Lung (tissue), 13 donors: ENCODE results near the gene PDIA3. TPM values are rescaled to one million over a fixed set of nuclear protein-coding genes. Genes with fewer than 3 reads are reported as not detected.
"Not testable (repeated sequence)": the region's sequence is repeated elsewhere in the genome, so short reads cannot be mapped to it uniquely, and the experiment has no call there.

Experiments used
- ATAC-seq: fragments of 200-7000 bp; cut with Tn5 transposase; one replicate; pipeline ENCODE4 v1.9.1; 2020; ENCODE audit warnings: moderate number of reproducible peaks; ENCODE audit not compliant: insufficient read depth, low FRiP score
- DNase-seq, 3 donors: peaks; one replicate each; pipeline ENCODE4 v3.0.0-alpha.2; 2013 to 2017
- H3K27ac ChIP-seq, 2 donors: one replicate each; pipeline ENCODE4 v1.5.1; 2013; ENCODE audit warnings: mild to moderate bottlenecking in 2 of 2, moderate library complexity in 2 of 2, control low read depth in 1 of 2, inconsistent platforms in 1 of 2, low read depth in 1 of 2, low read length in 1 of 2
- H3K27me3 ChIP-seq, 3 donors: one replicate each; pipeline ENCODE4 v1.5.1; 2013; ENCODE audit warnings: low read length in 2 of 3; ENCODE audit not compliant: control insufficient read depth in 3 of 3, insufficient read depth in 3 of 3
- H3K36me3 ChIP-seq, 4 donors: one replicate each; pipeline ENCODE4 v1.5.1; 2013; ENCODE audit warnings: low read length in 4 of 4, mild to moderate bottlenecking in 1 of 4, moderate library complexity in 1 of 4; ENCODE audit not compliant: control insufficient read depth in 4 of 4, insufficient read depth in 4 of 4
- H3K4me1 ChIP-seq, 5 donors: one replicate each; pipeline ENCODE4 v1.5.1; 2013; ENCODE audit warnings: low read length in 5 of 5, mild to moderate bottlenecking in 2 of 5, moderate library complexity in 1 of 5; ENCODE audit not compliant: control insufficient read depth in 5 of 5, insufficient read depth in 5 of 5
- H3K4me3 ChIP-seq: one replicate; pipeline ENCODE4 v1.5.1; 2013; ENCODE audit warnings: mild to moderate bottlenecking, control low read depth, moderate library complexity
- H3K9ac ChIP-seq, 2 donors: one replicate each; pipeline ENCODE4 v1.5.1; 2013; ENCODE audit warnings: low read length in 2 of 2, control low read depth in 1 of 2; ENCODE audit not compliant: insufficient read depth in 1 of 2
- H3K9me3 ChIP-seq, 4 donors: one replicate each; pipeline ENCODE4 v1.5.1; 2013; ENCODE audit warnings: low read length in 3 of 4, mild to moderate bottlenecking in 1 of 4, moderate library complexity in 1 of 4; ENCODE audit not compliant: control insufficient read depth in 4 of 4, insufficient read depth in 3 of 4
- CTCF ChIP-seq: IDR thresholded peaks from 2 replicates; pipeline ENCODE4 v1.5.1; 2012; ENCODE audit warnings: mild to moderate bottlenecking; ENCODE audit errors: control extremely low read depth, extremely low read depth
- WGBS, 2 donors: extraction: QIAGEN DNeasy Blood & Tissue Kit; methylation state at CpG; one replicate each; pipeline ENCODE4 v1.1.7; 2013; 5-methylcytosine and 5-hydroxymethylcytosine counted together
- polyA plus RNA-seq, 2 donors: library from polyadenylated mRNA; stranded (reverse); fragments of 200-250 nt; gene quantifications; one replicate each; pipeline ENCODE4 v1.2.1, GENCODE V29; 2013
- small RNA-seq: library from RNA; depleted of rRNA; stranded (forward); fragments of <200 nt; gene quantifications from one replicate; pipeline ENCODE3, GENCODE V24; 2014; ENCODE audit warnings: low replicate concordance
- total RNA-seq, 2 donors: library from RNA; depleted of rRNA in 1 of 2; stranded (reverse); fragments of >200 nt in 1 of 2; gene quantifications; one replicate each; pipeline ENCODE4 v1.2.1, GENCODE V29; 2014 to 2021
- donor health status: control.
- donor health status: control.
- donor health status: Bipolar disorder and iron deficiency.
- donor health status: healthy.
- donor health status: DM: yes; HTN: yes; CAD: no.

PDIA3 gene
- total and polyA plus RNA-seq, 4 donors = 235 to 580 (median 385) TPM

GRCh38 chr15:43808960-43809678 is 62.9 kb downstream of the PDIA3 start:
- Histone ChIP-seq H3K4me3 (no peak overlapping the region), H3K27me3 (no peaks in the 10 kb centered on the region), H3K4me1 (no peaks in the 10 kb centered on the region), H3K36me3 (peaks cover 44 to 61% (median 49%) of the 10 kb centered on the region in 4 donors), H3K27ac (no peak overlapping the region), H3K9ac (no peak overlapping the region), H3K9me3 (no peaks in the 10 kb centered on the region)
- WGBS, 2 donors = 78 to 90% methylated on average over 6 of the region's 6 CpGs
- DNase-seq = no peak
- no peak for TF ChIP-seq CTCF
- ATAC-seq = no peak

GRCh38 chr15:43815064-43815463 is 68.8 kb downstream of the PDIA3 start:
- not testable (repeated sequence) for DNase-seq, ATAC-seq, H3K27ac ChIP-seq, H3K27me3 ChIP-seq, H3K4me1 ChIP-seq, H3K9me3 ChIP-seq, H3K4me3 ChIP-seq, H3K9ac ChIP-seq
- peaks cover 26 to 45% (median 32%) of the 10 kb centered on the region in 4 donors for H3K36me3 ChIP-seq
- 95 to 98% methylated on average over 5 of the region's 5 CpGs for WGBS, 2 donors

GRCh38 chr15:43821505-43821904 is 75.3 kb downstream of the PDIA3 start:
- Histone ChIP-seq H3K4me3 (no peak overlapping the region), H3K4me1 (peaks cover 3 to 17% (median 7%) of the 10 kb centered on the region in 5 donors), H3K27me3 (no peaks in the 10 kb centered on the region), H3K9me3 (no peaks in the 10 kb centered on the region), H3K27ac (no peak overlapping the region), H3K9ac (no peak overlapping the region), H3K36me3 (peaks cover 0 to 10% (median 7%) of the 10 kb centered on the region in 4 donors)
- DNase-seq (peak in 1 of 3 donors; percentile 9), ATAC-seq (no peak)
- WGBS, 2 donors = 66 to 75% methylated on average over 3 of the region's 3 CpGs
- no peak for TF ChIP-seq CTCF

Small RNA genes lying within 50 kb of the gene (small RNA-seq; reads per million reads assigned to genes)
- gene MIR1282 = not detected
- gene RNU6-353P = not detected
- gene RNU6-354P = not detected

Other genes starting within 250 kb of the PDIA3 start
- 10 to 100 TPM in 1 of 2 donors, 1 to 10 TPM in 1; 8.8 to 17.8 TPM for gene MAP1A, start 228.8 kb upstream of the PDIA3 start, total RNA-seq
- gene MAP1A, start 228.8 kb upstream of the PDIA3 start, polyA plus RNA-seq = 1 to 10 TPM; 1.8 TPM
- gene PPIP5K1, start 156.2 kb upstream of the PDIA3 start, total RNA-seq = 10 to 100 TPM; 23.9 to 40.2 TPM
- 1 to 10 TPM; 8.0 to 8.9 TPM for gene PPIP5K1, start 156.2 kb upstream of the PDIA3 start, polyA plus RNA-seq
- 1 to 10 TPM in 1 of 2 donors, not detected in 1; 6.9 TPM for gene CKMT1B, start 152.4 kb upstream of the PDIA3 start, total RNA-seq
- 1 to 10 TPM; 2.6 to 4.2 TPM for gene CKMT1B, start 152.4 kb upstream of the PDIA3 start, polyA plus RNA-seq
- 1 to 10 TPM in 1 of 2 donors, under 1 TPM in 1; 0.40 to 1.0 TPM for gene STRC, start 127.6 kb upstream of the PDIA3 start, total RNA-seq
- gene STRC, start 127.6 kb upstream of the PDIA3 start, polyA plus RNA-seq = under 1 TPM; 0.03 to 0.28 TPM
- gene CATSPER2, start 97.6 kb upstream of the PDIA3 start, total RNA-seq = 1 to 10 TPM; 1.8 to 5.6 TPM
- 1 to 10 TPM; 2.9 to 4.2 TPM for gene CATSPER2, start 97.6 kb upstream of the PDIA3 start, polyA plus RNA-seq
- gene CKMT1A, start 52.6 kb upstream of the PDIA3 start, total RNA-seq = 1 to 10 TPM in 1 of 2 donors, under 1 TPM in 1; 0.46 to 6.8 TPM
- gene CKMT1A, start 52.6 kb upstream of the PDIA3 start, polyA plus RNA-seq = 1 to 10 TPM; 3.1 to 5.0 TPM
- 10 to 100 TPM in 1 of 2 donors, 1 to 10 TPM in 1; 4.8 to 15.5 TPM for gene ELL3, start 30.5 kb downstream of the PDIA3 start, total RNA-seq
- gene ELL3, start 30.5 kb downstream of the PDIA3 start, polyA plus RNA-seq = 1 to 10 TPM; 3.6 to 4.2 TPM
- 100 to 1,000 TPM; 334 to 924 TPM for gene SERF2, start 45.9 kb downstream of the PDIA3 start, total RNA-seq
- gene SERF2, start 45.9 kb downstream of the PDIA3 start, polyA plus RNA-seq = 1,000 to 10,000 TPM; 2,106 to 3,331 TPM
- gene SERINC4, start 53.8 kb downstream of the PDIA3 start, total RNA-seq = under 1 TPM in 1 of 2 donors, not detected in 1; 0.18 TPM
- under 1 TPM; 0.24 to 0.46 TPM for gene SERINC4, start 53.8 kb downstream of the PDIA3 start, polyA plus RNA-seq
- 10 to 100 TPM in 1 of 2 donors, 1 to 10 TPM in 1; 7.1 to 17.3 TPM for gene HYPK, start 54.2 kb downstream of the PDIA3 start, total RNA-seq
- 10 to 100 TPM in 1 of 2 donors, 1 to 10 TPM in 1; 8.4 to 24.6 TPM for gene HYPK, start 54.2 kb downstream of the PDIA3 start, polyA plus RNA-seq
- 10 to 100 TPM; 16.1 to 17.4 TPM for gene MFAP1, start 78.3 kb downstream of the PDIA3 start, total RNA-seq
- 10 to 100 TPM; 12.5 to 21.8 TPM for gene MFAP1, start 78.3 kb downstream of the PDIA3 start, polyA plus RNA-seq
- 1 to 10 TPM; 5.6 to 6.2 TPM for gene WDR76, start 80.6 kb downstream of the PDIA3 start, total RNA-seq
- 1 to 10 TPM; 2.4 to 2.6 TPM for gene WDR76, start 80.6 kb downstream of the PDIA3 start, polyA plus RNA-seq